Measurements from ENCODE around the gene FES.

Gene FES

DNA sequence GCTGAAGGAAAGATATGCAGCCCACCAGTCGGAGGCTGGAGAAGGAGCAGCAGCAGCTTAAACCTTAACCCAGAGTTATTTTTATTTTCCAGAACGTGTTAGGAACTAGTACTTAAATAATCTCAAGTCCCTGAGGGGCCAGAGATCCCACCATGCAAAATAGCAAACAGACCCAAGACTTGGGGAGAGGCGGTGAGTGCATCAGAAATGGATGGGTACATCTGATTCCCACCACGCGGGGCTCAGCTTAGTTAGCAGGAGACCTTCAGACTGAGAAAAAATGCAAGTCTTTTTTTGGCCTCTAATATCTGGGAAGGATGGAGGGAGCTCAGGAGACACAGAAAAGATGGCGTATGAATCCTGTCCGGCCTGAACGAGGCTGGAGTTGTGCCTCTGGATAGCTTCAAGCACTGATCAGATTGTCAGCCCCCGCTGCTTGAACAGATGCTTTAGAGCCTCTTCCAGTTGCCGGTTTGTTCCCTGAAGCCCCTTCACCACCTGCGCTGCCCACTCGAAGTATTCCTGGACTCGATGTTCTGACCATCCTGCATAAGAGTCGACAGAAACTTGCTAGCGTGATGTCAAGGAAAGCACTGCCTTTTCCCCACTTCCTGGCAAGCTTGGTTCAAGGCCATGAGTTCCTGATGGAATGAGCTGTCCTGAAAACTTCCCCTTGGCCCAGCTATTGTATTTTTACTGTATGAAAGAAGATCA, 46.7 kb downstream of the FES start:
- DNase-seq (ENCODE audit: low read depth in 2 of 2): no peak

DNA sequence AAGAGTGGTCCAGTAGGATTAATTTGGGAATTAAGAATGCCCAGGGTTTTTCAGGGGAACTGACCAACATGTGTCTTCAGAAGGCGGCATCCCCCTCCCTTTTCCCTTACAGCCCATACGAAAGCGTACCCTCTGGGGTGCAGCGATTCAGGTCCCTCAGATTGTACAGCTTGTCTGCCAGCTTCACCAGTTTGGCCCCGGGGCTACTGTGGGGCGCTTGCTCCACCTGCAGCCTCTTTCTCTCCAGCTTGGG, 47.2 kb downstream of the FES start:
- no peak for DNase-seq (ENCODE audit: low read depth in 2 of 2)

DNA sequence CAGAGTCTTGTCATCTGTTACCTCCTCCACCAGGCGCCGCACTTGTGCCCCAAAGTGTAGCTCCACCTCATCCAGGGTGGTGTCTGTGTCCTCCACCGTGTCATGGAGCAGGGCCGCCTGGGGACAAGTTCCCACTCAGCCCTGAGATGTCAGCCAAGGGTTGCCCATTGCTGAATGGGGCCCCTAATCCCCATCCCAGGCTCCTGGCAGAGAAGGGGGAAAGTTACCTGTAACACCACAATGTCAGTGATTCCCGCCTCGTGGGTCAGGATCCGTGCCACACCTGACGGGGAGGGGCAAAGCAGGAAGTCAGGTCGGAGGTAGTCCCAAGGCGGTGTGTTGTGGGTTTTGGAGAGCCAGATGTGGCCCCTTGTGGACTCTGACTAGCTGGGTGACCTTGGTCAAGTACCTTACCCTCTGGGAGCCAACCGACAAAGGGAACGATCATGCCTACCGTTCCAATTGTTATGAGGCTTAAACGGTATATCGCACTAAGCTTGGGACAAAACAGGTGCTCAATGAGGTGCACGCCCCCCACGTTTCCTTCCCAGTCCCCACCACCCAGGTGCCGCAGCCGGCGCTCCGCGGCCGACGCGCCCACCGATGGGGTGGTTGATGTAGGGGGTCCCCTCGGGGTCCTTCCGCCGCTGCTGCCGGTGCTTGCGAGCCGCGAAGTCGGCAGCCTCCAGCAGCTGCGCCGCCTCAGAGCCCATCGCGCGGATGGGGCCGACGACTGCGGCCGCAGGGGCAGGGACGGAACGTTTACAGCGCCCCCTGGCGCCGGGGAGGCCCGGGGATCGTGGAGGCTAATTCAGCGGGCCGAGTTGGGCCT, 47.7 kb downstream of the FES start, which contains the start of gene HDDC3:
Gene HDDC3 (minus strand): TSS at position 722 of the 832 bp plus-strand sequence. CDS start 9 bp downstream, at position 713.
- peak; percentile 82 for DNase-seq (ENCODE audit: low read depth in 2 of 2)

DNA sequence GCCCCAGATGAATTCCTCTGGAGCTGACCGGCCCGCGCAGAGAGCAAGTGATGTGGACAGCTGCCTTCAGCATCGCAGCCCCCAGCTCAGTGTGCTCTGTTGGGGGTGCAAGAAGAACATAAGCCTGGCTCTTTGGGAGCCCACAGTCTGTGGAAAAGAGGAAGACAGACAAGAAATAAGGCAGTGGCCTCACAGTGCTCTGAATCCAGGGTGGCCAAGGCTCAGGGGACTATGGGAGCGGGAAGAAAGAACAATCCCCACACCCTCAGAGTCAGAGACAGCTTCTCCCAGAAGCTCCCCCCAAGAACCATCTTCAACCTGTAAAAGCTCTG, 48.3 kb downstream of the FES start:
- DNase-seq (ENCODE audit: low read depth in 2 of 2): no peak

DNA sequence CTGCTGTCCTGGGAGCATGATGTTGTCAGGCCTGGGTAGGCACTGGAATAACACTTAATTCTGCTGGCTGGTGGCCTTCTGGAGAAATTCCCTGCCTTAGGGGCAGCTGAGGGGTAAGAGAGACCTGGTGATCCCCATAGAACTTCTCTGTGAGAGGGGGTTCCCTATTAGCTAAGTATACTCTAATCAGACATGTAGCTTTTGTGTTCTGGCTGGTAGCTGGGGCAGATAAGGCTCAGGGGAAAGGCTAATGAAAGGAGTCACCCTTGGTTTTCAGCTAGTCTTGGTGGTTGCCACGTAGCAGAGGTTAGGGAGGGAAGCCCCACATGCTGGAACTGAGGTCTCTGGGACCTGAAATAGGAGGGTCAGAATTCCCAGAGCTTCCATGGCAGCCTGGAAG, 49.0 kb downstream of the FES start:
- no peak for DNase-seq (ENCODE audit: low read depth in 2 of 2)

DNA sequence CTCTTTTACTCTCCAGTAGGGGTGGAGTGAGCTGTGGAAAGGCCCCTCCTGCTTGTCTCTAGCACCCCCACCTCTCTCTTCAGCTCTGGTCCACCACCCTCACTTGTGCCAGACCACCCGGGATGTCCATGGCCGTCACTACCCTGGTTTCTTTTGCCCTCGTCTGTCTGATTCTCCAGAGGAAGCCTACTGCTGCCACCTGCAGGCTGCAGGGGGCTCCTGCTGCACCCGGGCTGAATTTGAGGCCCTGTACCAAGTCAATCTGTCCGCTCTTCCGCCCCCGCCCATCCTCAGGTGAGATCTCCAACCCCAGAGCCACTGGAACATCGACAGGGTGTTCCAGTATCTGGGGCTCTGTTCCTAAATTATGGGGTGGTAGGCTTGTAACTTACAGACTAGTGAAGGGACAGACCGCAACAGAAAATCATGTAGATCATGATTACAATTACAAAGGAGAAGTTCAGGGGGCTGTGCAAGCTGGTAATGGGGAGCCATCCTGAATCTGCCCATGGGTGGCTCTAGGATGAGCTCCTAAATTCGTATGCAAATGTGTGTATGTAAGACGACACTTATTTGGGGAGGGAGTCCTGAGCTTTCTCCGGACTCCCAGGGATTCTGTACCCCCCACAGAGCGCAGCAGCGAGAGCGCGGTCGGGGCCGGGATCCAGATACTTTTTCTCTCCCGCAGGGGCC, 50.1 kb downstream of the FES start:
- peak; percentile 64 to 71 for DNase-seq (ENCODE audit: low read depth in 2 of 2)

DNA sequence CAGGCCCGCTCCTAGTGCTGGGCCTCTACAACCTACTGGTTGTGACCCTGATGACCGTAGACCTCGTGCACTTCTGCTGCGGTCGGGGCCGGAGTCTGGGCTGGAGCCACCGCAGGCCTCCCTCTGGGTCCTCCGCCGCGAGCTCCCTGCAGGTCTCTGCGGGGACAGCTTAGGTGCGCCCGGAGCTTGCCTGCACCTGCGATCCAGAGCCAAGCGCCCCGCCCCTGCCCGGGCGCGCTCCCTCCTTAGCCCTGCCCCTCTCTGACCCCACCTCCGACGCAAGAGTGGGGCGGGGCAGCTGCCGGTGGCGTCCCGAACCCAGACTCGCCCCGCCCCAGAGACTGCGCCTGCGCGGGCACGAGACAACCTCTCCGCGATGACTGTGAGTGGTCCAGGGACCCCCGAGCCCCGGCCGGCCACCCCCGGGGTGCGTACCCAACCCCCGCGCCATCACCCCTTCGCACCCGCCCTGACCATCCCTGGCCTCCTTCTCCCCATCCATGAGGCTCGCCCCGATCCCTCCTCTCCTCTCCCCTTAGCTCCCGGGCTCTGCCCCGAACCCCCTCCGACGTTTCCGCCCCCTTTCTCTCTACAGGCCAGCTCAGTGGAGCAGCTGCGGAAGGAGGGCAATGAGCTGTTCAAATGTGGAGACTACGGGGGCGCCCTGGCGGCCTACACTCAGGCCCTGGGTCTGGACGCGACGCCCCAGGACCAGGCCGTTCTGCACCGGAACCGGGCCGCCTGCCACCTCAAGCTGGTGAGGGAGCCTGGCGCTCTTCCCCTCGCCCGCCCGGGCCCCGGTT, 50.8 kb downstream of the FES start, which contains the start of gene UNC45A:
Gene UNC45A (plus strand): TSS at position 337 of the 803 bp plus-strand sequence. CDS start 40 bp downstream, at position 377.
- DNase-seq (ENCODE audit: low read depth in 2 of 2): peak; percentile 91 to 94

DNA sequence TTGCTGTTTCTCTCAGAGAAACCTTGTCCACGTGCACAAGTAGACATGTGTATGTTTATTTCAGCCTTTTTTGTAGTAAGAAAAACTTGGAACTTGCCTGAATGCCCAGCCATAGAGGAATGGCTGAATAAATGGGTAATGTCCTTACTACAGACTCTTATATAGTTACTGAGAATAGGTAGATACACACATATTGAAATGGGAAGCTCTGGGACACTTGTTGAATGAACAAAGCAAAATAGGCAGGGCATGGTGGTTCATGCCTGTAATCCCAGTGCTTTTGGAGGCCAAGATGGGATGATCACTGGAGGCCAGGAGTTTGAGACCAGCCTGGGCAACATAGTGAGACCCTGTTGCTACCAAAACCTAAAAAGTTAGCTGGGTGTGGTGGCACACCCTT, 52.5 kb downstream of the FES start:
- no peak for DNase-seq (ENCODE audit: low read depth in 2 of 2)

DNA sequence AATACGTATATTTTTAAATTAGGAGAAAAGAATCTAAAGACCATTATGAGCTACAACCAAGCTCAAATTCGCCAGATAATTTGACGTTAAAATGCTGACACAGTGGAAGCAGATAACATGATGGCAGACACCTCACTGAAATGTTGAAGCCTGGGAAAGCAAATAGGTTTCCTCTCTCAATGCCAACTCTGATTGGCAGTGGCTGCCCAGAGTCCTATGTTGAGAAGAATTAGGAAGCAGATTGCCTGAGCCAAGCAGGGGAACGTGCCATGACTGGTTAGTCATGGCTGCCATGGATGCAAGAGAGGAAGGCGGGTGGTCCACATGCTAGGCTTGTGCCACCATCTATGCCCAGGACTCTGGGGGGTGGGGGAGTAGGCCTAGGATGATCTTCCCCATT, 54.0 kb downstream of the FES start:
- DNase-seq (ENCODE audit: low read depth in 2 of 2): no peak

DNA sequence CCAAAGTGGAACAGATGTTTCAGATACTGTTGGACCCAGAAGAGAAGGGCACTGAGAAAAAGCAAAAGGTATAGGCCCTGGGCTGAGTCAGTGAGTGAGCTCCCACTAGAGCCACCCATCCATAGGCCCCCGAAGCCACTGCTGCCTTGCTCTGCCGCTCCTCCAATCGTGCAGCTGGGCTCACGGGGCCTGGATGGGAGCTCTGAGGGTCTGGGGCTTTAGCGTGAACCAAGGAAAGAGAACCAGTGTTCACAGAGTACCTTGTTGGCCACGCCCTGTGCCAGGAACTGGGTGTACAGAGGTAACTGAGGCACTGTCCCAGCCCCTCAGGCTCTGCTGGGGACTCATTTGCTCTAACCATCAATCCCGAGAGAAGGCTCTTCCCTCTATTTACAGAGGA, 55.5 kb downstream of the FES start:
- DNase-seq (ENCODE audit: low read depth in 2 of 2): no peak

DNA sequence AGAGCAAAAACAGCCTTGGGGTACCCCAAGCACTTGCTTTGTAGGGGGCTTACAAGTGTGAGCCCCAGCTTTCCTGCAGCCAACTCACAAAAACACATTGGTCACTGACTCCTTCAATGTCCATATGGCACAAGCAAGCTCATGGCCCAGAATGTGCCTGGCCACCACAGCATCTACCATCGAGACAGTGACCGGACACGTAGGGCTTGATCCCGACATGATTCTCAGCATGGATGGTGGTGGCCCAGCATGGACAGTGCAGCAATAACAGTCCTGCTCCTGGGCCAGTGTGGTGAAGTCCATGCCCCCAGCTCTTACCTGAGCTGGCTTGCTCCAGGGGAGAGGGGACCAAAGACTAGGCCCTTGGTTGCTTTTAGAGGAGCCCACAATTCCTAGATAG, 56.7 kb downstream of the FES start:
- no peak for DNase-seq (ENCODE audit: low read depth in 2 of 2)

DNA sequence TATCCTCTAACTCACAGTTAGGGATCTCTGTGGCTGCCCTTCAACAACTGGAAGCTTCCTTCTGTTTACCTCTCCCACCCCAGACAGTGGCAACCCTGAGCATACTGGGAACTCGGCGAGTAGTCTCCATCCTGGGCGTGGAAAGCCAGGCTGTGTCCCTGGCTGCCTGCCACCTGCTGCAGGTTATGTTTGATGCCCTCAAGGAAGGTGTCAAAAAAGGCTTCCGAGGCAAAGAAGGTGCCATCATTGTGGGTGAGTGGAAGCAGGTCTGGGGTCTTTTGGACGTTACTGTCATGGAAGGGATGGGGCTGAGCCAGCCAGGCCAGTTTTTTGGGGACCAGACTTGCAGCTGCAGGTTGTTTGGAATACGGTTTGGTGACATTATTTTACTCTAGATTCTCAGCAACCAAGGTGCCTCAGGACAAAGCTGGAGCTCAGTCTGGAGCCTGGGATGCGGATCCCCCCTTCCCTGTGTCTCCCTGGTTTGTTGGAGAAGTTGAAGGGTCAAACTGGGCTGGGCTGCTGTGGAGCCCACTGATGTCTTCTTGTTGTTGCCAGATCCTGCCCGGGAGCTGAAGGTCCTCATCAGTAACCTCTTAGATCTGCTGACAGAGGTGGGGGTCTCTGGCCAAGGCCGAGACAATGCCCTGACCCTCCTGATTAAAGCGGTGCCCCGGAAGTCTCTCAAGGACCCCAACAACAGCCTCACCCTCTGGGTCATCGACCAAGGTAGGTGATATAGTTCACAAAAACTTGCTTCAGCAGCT, 58.2 kb downstream of the FES start:
- DNase-seq (ENCODE audit: low read depth in 2 of 2): no peak

DNA sequence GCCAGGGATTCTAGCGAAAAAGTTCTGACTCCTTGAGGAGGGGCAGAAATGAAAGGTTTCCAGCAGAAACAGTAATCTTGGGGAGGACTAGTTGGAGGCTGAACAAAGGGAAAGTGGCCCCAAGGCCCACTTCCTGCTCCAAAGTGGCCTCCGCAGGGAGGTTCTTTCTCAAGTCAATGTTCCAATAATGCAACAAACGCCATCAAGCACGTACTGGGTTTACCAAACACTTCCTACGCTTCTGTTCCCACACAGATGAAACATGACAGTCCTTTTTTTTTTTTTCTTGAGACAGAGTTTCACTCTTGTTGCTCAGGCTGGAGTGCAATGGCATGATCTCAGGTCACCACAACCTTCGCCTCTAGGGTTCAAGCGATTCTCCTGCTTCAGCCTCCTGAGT, 60.8 kb downstream of the FES start:
- DNase-seq (ENCODE audit: low read depth in 2 of 2): no peak
